Stimulated activated CD4-positive, alpha-beta T cell treated with anti-CD3 and anti-CD28 coated beads, Interleukin-2, amount 100 ng/mL, for 4 hours (primary cell): Measurements from ENCODE around the gene NDRG4.
A peak's percentile ranks its signal among the peaks of the same experiment; 100 is the strongest.

Experiments
- DNase-seq: peaks from one replicate; pipeline ENCODE4 v3.0.0-alpha.2; 2020; ENCODE audit warnings: low read depth

NDRG4 gene

DNA sequence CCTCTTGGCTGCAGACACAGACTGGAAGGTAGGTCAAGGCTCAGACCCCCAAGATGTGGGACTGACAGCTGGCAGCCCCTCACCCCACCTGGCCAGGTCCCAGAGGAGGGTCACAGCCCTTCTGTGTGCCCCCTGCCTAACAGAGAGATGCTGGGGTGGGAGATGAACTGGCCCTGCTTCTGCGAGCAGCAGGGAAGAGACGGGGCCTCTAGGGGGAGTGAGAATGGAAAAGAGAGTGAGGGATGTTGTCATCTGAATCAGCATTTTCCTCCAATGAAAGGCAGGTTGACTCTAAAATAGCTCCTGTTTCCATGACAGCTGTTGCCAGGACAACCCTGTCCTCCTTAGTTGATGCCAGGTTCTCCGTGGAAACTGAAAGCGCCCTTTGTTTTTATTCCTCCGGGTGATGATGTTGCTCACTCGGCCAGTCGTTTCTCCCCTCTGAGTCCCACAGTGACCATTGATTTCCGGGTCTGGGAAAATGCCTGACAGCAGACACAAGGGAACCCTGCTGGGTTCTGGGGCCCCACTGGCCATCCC, 4.9 kb upstream of the NDRG4 start:
- peak; percentile 28 for DNase-seq

DNA sequence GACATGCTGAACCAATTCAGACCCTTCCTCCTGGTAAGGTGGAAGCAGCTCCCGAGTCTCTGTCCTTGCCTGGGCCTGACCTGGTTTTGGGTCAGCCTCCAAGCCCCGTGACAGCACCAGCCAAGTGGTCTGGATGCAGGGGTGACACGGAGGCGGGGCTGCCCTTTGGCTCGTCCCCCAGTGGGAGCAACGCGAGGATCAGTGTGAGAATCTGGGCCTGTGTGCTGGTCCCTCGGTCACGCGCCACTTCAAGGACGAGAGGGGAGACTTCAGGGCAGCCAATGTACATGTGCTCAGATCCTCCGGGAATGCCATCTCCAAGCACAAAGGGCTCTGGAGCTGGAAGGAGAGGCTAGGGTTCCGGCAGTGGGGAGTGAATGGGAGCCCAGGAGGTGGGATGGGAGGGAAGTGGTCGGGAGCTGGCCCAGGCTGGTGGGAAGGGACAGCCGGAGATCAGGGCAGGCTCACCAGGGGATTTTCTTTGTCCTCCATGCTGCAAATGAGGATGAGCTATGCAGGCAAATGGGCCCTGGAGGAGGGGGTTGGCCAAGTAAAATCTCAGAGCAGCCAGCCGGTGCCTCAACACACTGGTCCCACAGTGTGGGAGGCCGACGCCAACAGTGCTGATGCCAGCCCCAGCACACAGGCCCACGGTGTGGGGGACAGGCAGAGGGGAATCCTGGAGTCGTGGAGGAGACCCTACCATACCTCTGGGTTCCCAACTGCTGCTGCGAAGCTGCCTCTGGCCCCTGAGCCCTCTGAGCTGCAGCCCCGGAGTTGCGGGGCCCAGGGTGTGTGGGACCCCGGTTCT, 4.2 kb upstream of the NDRG4 start:
- no peak for DNase-seq

DNA sequence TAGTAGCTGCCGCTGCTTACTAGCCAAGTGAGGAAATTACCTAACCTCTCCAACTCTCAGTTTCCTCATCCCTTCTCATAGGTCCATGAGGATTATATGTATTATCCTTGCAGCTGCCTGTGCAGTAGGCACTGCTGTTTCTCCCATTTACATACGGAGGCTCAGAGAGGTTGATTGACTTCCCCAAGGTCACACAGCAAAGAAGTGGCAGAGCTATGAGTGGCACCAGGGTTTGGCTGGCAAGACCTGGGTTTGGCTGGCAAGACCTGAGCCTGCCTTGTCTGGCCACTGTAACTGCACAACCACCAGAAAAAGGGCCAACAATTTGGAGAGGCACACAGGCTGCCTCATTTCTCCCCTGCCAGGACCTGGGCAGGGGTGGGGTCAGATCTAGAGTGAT, 2.5 kb upstream of the NDRG4 start:
- no peak for DNase-seq

DNA sequence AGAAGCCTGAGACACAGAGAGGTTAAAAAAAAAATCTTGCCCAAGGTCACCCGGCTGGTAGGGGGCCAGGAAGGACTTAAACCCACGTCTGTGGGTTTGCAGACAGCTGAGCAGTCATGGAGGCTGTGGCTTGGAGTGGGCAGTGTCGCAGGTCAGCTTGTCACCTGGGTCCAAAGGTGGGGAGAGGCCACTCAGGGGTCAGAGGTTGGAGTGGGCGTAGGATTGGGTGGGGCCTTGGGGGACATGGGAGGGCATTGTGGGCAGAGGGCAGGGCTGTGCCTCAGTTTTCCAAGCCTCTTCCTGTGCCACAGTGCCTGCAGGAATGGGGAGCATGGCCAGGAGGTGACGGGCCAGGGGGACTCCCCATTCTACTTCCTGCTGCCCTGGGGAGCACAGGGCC, 2.0 kb upstream of the NDRG4 start:
- no peak for DNase-seq

DNA sequence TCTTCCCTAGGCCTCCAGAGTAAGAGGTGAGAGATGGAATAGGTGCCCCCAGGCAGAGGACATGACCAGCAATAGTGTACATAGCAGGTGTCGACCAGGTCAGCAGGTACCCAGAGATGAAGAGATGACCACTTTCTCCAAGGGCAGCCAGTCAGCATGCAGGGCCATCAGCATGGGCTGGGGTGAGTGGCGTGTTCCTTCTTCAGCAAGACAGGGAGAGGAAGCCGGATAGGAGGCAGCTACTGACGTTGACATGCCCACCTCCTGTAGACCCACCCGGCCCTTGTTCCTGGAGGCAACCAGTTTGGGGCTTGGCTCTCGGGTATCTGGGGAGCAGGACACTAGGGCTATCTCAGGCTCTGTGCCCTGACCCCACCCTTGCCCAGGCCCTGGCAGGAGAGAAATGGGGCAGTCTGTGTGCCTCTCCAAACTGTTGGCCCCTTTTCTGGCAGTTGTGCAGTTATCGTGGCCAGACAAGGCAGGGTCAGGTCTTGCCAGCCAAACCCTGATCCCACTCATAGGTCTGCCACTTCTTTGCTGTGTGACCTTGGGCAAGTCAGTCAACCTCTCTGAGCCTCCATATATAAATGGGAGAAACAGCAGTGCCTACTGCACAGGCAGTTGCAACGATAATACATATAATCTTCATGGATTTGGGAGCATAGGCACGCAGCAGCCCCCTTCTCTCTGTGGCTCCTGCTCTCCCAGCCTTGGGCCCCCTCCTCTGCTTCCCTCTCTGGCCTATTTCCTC, 1.4 kb upstream of the NDRG4 start:
- DNase-seq = no peak

DNA sequence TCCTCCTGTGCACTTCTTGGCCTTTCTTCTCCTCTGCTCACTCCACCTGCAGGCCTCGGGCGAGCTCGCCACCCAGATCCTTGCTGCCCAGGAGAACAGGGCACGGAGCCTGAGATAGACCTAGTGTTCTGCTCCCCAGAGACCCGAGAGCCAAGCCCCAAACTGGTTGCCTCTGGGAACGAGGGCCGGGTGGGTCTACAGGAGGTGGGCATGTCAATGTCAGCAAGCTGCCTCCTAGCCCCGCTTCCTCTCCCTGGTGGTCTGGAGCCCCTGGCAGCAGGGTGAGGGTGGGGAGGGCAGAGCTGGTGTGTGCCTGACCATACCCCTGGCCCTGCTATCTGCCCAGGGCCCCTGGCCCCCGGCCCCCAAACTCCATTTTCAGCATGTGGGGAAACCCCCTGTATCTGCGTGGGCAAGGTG, 841 bp upstream of the NDRG4 start:
- DNase-seq = no peak

DNA sequence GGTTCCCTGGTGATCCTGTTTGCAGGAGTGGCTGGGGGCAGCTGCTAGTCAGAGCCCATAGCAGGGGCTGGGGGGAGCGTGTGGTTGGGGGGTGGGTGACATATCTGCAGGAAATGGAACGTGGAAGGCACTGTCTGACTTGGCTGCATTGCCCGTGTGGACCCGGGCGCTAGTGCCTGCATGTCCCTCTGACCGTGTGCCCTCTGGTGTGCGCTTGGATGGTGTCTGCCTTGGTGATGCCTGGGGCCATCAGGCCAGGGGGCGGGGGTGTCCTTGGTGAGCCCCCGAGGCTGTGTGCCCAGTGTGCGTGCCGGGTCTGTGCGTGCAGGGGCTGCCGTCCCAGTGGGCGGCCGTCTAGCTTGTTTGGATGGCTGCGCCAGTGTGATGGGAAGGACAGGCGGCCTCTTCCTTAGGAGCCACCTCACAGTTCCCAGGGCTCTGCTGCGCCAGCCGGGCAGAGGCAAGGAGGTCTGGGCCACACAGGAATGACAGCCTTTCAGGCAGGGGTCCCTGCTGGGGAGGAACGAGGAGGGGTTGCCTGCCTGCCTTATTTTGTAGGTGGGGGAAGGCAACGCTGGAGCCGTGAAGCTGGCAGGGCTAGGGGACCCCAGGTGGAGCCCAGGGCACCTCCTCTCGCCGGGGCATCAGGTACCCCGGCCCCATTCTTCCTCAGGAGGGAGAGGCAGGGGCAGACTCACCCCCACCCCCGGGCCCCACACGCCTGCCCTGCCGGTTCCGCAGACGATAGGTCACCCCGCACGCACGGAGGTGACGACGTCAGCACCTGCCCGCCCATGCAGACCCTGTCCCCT, 693 bp downstream of the NDRG4 start:
- peak; percentile 15 for DNase-seq

DNA sequence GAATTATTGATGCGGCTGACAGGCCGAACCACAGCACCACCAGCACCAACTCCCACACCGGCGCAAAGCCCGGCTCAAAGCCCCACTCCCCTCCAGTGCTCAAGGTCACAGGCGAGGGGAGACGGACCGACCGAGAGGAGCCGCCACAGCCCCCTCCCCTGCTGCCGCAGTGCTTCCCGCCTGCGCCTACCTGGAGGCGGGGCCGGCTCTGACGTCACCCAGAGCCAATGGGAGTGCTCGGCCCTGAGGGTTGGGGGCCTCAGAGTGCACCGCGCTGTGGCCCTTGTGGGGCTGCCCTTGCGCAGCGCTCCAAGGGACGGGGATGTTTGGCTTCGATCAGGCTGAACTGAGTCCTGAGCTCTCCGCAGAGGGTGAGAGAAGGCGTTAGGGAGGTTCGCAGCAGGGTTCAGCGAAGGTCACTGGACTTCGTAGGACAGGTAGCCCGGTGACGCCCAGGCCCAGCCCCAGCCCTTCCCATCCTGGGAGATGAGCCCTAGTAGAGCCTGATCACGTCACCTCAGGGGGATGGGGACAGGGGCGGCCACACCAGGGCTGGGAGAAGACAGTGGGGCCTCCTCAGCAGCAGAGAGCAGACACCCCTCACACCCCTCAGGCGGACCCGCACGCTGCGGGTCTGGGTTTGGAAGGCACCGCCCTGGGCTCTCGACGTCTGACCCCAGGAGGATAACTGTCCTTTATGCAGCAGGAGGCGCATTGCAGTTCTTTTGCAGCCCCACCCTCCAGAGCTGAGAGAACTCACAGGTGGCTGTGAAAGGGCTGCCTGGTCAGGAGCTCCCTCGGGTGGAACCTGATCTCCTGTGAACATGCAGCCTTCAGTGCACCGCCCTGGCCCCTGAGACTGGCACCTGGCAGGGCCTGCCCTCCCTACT, 1.5 kb downstream of the NDRG4 start:
- peak; percentile 38 for DNase-seq

DNA sequence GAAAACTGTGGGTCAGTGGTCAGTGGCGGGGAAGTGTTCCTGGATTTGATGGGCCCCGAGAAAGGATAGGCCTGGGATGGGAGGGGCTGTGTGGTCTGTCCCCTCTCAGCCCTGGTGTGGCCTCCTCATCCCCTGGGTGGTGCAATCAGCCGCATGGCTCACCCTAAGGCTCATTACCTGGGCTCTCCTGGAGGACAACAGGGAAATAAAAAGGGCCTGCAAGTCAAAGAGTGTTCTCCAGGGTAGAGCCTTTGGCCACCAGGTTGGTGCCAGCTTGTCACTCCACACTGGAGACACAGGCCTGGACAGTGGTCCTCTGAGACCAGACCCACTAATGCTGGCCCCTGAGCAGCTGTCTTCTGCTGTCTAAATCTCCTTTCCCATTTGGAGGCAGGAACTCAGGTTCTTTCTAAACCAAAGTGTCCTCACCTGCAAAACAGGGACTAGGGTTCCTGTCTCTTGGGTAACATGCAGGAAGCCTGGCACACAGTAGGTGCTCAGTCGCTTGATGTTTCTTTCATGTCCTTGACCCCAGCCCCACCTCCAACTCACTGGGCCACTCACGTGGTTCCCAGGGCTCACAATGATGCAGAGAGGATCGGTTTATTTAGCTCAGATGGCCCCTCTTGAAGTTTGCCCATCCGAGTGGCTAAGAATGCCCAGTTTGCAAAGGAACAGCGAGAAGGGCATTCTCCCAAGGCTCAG, 2.4 kb downstream of the NDRG4 start:
- no peak for DNase-seq

DNA sequence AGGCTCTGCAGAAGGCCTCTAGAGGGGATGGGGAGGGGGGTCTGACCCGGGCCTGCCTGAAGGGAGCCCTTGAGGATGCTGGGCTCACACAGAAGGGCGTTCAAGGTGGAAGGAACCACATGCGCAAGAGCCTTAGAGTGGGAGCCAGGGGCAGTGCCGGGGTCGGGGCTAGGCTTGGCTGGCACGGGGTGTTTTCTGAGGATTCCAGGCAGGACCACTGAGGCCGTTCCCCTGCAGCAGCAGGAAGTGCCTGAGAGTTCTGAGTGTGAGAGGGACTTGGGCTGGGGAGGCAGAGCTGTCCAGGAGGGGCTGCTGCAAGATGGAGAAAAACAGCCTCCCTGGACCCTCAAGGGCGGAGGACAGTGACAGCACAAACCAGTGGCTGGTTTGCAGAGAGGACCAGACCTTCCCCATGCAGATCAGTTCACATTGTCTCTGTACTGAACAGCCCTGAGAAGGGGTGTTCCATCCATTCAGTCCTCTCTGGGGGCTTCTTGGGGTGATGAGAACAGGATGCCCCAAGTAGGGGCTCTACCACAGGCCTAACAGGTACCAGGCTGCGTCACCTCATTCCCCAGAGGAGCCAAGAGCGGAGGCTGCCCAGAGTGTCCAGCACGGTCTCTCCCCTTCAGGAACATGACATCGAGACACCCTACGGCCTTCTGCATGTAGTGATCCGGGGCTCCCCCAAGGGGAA, 3.4 kb downstream of the NDRG4 start:
- no peak for DNase-seq

DNA sequence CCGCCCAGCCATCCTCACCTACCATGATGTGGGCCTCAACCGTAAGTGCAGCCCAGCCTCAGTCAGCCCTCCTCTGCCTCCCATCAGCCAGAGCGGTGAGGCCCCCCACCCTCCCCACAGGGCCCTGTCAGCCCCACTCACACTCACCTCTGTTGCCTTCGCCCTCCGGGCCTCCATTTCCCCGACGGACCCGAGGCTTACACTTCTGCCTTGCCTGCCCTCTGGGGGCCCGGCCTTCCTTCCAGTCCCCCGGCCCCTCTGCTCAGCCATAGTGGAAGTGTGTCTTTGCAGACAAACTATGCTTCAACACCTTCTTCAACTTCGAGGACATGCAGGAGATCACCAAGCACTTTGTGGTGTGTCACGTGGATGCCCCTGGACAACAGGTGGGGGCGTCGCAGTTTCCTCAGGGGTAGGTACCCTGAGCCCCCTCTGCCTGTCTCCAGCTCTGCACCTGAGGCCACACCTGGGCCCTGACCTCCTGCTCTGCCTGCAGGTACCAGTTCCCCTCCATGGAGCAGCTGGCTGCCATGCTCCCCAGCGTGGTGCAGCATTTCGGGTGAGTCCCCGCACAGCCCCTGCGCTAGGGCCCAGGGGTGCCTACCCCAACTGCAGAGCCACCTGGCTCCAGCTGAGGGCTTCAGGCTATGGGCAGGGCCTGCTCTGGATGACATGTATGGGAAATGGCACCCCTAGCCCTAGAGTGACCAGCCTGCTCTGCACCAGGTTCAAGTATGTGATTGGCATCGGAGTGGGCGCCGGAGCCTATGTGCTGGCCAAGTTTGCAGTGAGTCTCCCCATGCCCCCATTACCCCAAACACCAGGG, 4.1 kb downstream of the NDRG4 start:
- no peak for DNase-seq

DNA sequence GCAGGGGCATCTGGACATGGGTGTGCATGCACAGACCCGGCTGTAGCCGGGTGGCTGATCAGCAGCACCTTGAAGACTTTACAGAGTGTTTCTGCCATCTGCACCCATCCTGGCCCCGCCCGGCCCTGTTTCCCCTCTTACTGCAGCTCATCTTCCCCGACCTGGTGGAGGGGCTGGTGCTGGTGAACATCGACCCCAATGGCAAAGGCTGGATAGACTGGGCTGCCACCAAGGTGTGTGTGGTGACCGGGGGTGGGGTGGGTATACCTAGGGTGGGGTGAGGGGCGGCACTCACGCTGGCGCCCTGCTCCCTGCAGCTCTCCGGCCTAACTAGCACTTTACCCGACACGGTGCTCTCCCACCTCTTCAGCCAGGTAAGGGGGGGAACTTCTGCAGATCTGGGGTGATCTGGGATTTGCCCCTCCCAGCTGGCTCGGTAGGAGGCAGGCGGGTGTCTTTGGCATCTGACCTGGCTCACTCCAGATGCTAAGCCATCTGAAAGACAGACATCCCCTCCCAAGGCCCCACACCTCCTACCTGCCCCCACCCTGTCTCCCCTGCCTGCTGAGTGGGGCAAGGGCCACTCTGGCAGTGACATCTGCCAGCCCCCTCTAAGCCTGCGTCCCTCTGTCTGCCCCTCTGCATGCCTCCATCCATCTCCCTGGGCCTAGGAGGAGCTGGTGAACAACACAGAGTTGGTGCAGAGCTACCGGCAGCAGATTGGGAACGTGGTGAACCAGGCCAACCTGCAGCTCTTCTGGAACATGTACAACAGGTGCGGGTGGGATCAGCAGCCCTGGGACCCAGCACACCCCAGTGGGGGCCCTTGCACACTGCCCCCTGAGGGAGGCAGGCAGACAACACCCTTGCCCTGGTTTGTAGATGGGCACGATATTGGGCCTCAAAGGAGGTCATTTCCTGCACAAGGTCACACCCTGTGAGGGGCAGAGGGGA, 6.6 kb downstream of the NDRG4 start:
- DNase-seq = no peak

DNA sequence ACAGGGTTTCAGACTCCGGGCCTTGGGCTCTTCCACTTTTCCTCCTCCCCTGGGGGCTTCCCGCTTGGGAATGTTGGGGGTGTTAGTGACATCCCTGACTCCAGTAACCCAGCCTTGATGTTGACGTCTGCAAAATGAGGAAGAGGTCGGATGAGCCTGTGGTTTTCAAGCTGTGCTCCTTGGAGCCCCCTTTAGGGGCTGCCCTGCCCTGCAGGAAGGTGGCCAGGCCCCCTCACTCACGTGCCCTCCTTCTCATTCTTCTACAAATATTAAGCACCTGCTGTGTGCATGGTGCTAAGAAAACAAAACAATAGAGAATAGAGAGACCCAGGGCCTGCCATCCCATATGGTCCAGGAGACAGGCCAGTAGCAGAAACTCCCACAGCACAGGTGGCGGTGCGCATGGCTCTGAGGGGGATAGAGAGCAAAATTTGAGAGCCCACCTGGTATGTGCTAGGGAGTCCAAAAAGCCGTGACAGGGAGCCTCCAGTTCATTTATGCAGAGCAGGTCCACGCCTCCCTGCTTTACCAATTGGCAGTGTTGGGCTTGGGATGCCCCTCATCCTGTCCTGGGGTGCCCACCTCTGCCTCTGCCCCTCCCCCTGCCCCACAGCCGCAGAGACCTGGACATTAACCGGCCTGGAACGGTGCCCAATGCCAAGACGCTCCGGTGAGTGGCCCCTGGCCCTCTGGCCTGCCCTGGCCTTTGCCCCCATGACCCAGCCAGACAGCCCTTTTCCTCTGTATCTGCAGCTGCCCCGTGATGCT, 7.4 kb downstream of the NDRG4 start:
- no peak for DNase-seq

DNA sequence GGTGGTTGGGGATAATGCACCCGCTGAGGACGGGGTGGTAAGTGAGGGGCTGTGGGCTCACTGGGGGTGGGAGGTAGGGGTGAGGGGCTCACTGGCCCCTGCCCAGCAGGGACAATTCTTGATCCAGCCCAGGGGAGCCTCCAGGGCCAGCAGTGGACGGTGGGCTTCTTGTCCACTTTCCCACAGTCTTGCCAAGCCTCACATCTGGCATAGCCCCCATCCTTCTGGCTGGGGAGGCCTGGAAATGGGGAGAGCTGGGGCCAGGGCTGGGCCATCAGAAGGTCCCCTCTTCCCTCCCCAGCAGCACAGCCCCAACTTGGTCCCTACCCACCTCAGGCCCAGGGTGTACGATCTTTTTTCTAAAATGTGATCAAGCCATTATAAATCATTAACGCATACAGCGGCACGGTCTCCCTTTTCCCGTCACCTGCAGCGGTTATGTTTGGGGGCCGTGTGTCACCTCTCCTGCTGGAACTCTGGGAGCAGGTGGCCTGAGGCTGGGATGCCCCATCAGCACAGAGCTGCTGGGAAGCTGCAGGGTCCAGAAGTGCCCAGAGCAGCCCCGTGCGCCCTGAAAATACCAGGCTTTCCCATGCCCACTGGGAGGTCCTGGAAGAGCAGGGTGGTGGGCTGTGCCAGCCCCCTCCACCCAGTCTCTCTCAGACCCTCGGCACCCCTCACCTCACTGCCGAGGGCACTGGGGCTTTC, 8.2 kb downstream of the NDRG4 start:
- no peak for DNase-seq

DNA sequence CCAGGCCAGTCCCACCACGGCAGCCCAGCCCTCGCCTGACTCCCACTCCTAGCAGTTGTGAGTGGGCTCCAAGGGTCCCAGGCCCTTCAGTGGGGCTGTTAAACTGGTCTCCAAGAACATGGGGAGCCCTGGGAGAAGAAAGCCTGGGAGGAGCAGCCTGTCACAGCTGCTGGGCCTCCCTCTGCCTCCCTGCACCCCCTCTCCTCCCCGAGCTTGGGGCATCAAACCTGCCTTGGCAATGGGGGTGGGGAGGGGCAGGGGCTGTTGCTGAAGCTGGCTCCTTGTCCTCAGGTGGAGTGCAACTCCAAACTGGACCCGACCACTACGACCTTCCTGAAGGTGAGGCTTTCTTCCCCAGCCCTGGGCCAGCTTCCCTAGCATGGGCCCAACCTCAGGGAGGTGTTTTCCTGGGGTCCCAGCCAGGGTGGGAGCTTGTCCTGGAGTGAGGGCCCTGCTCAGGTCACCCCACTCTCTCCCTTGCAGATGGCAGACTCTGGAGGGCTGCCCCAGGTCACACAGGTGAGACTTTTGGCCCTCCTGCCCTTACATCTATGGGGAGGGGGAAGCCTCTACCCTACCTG, 8.8 kb downstream of the NDRG4 start:
- no peak for DNase-seq
